GM21723 (cell line): Measurements from ENCODE around the gene ZNF205.
A peak's percentile ranks its signal among the peaks of the same experiment; 100 is the strongest.

ENCODE experiments used
- ATAC-seq: cut with Tn5 transposase; IDR thresholded peaks from one replicate; pipeline ENCODE4 v1.9.1; 2021; ENCODE audit warnings: mild to moderate bottlenecking, moderate library complexity; ENCODE audit not compliant: unreplicated experiment

ZNF205 gene

GRCh38 chr16:3084969-3085670, 27.3 kb upstream of the ZNF205 start:
- no peak for ATAC-seq

- no peak for ATAC-seq
Measured at GRCh38 chr16:3085868-3086595, 26.4 kb upstream of the ZNF205 start.

GRCh38 chr16:3086596-3087242, 25.7 kb upstream of the ZNF205 start:
- ATAC-seq: no peak

- no peak for ATAC-seq
Measured at GRCh38 chr16:3087243-3088235, 24.8 kb upstream of the ZNF205 start.

GRCh38 chr16:3088450-3088849, 23.9 kb upstream of the ZNF205 start:
- no peak for ATAC-seq

GRCh38 chr16:3088925-3089716, 23.3 kb upstream of the ZNF205 start:
- no peak for ATAC-seq

GRCh38 chr16:3089717-3090592, 22.4 kb upstream of the ZNF205 start:
- ATAC-seq: no peak

GRCh38 chr16:3091551-3091950, 20.8 kb upstream of the ZNF205 start:
- ATAC-seq: no peak

GRCh38 chr16:3092501-3092941, 19.9 kb upstream of the ZNF205 start:
- ATAC-seq: no peak

- no peak for ATAC-seq
Measured at GRCh38 chr16:3094289-3095027, 17.9 kb upstream of the ZNF205 start.

- peak; percentile 60 for ATAC-seq
Measured at GRCh38 chr16:3095869-3096268, 16.5 kb upstream of the ZNF205 start.

GRCh38 chr16:3096362-3096761, 16.0 kb upstream of the ZNF205 start:
- ATAC-seq: no peak

- no peak for ATAC-seq
Measured at GRCh38 chr16:3097266-3097665, 15.1 kb upstream of the ZNF205 start.

GRCh38 chr16:3098459-3099394, 13.7 kb upstream of the ZNF205 start, which contains the start of gene ZSCAN10:
Gene ZSCAN10, minus strand, starts transcription at chr16:3099294. Its CDS starts 6,357 bp downstream, at chr16:3092937.
- ATAC-seq: no peak

- no peak for ATAC-seq
Measured at GRCh38 chr16:3099395-3099731, 13.0 kb upstream of the ZNF205 start.

GRCh38 chr16:3099732-3100499, 12.5 kb upstream of the ZNF205 start:
- ATAC-seq: peak; percentile 67
